ENCODE results near the gene TTC19.

Gene TTC19

DNA sequence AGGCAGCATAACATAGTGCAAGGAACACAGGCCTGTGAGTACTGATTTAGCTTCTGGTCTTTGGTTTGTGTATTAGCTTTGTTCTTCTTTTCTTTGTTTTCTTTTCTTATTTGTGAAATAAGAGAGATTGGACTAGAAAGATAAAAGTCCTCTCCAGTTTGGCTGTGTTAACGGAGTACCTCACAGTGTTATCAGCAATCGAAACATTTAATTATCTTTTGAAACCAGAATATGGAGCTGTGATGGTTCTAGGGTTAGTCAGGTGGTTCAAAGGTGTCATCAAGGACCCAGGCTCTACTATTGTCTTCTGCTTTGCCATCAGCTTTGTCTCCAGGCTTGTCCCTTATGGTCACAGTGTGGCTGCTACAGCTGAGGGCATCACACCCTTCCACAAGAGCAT lies 29.1 kb upstream of the TTC19 start:
- no peak overlapping the region for H3K4me2 ChIP-seq (ENCODE audit: low read length)
- H3K27me3 ChIP-seq (ENCODE audit: low read depth, low read length) = peaks cover 37% of the 10 kb centered on the region
- no peaks in the 10 kb centered on the region for H3K4me1 ChIP-seq (ENCODE audit: low read length)
- H2AFZ ChIP-seq (ENCODE audit: low read depth, low read length) = no peak overlapping the region
- H4K20me1 ChIP-seq (ENCODE audit: insufficient read depth, low read length) = no peaks in the 10 kb centered on the region; the same call in 1 of the 2 replicates
- H3K36me3 ChIP-seq (replicated peaks; ENCODE audit: low read depth, low read length) = no peaks in the 10 kb centered on the region
- H3K27ac ChIP-seq (ENCODE audit: low read length) = no peak overlapping the region
- no peak overlapping the region for H3K4me3 ChIP-seq (ENCODE audit: low read length)
- no peak overlapping the region for H3K9ac ChIP-seq (ENCODE audit: low read length)
- no peaks in the 10 kb centered on the region for H3K9me3 ChIP-seq (ENCODE audit: insufficient read depth, low read length)
- TF ChIP-seq EZH2phosphoT487 (IDR thresholded peaks at IDR 0.05; ENCODE audit: low read depth) (no peak), CTCF (IDR thresholded peaks at IDR 0.05; ENCODE audit: low read depth, low read length) (no peak)
- no peaks in the 10 kb centered on the region for H3K79me2 ChIP-seq (ENCODE audit: low read length)

DNA sequence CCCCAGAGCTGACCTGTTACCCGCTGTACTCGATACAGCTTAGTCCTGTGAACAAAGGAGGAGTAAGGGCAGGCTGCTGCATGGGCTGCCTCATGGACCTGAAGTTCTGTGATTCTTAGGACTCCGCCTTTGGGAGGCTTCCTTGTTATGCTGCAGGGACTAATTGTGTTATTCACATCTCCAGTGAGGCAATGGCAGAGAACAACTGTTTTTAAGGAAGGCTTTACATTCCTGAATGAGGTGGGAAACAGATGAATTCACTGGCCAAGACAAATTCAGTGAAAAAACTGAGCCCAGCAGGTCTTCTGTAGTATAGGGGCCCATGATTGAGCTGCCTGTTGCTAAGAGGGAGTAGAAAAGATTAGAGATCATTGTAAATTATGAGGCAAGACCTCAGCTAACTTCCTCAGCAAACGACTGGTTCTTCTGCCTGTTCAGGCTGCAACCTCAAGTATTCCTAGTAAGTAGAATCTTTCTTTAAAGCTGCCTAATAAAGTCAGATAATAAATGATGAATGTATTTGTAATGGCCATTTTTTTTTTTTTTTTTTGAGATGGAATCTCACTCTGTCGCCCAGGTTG lies 28.4 kb upstream of the TTC19 start:
- H3K36me3 ChIP-seq (replicated peaks; ENCODE audit: low read depth, low read length) = no peaks in the 10 kb centered on the region
- H2AFZ ChIP-seq (ENCODE audit: low read depth, low read length) = no peak overlapping the region
- H3K27ac ChIP-seq (ENCODE audit: low read length) = no peak overlapping the region
- no peak overlapping the region for H3K9ac ChIP-seq (ENCODE audit: low read length)
- TF ChIP-seq EZH2phosphoT487 (IDR thresholded peaks at IDR 0.05; ENCODE audit: low read depth) (no peak), CTCF (IDR thresholded peaks at IDR 0.05; ENCODE audit: low read depth, low read length) (no peak)
- no peaks in the 10 kb centered on the region for H4K20me1 ChIP-seq (ENCODE audit: insufficient read depth, low read length)
- H3K79me2 ChIP-seq (ENCODE audit: low read length) = no peaks in the 10 kb centered on the region
- H3K9me3 ChIP-seq (ENCODE audit: insufficient read depth, low read length) = no peaks in the 10 kb centered on the region
- peaks cover 30% of the 10 kb centered on the region for H3K27me3 ChIP-seq (ENCODE audit: low read depth, low read length)
- H3K4me3 ChIP-seq (ENCODE audit: low read length) = no peak overlapping the region
- H3K4me2 ChIP-seq (ENCODE audit: low read length) = no peak overlapping the region
- no peaks in the 10 kb centered on the region for H3K4me1 ChIP-seq (ENCODE audit: low read length)

GRCh38 chr17:15971882-15972281 lies 27.7 kb upstream of the TTC19 start:
- no peak overlapping the region for H2AFZ ChIP-seq (ENCODE audit: low read depth, low read length)
- no peaks in the 10 kb centered on the region for H3K36me3 ChIP-seq (replicated peaks; ENCODE audit: low read depth, low read length)
- H3K79me2 ChIP-seq (ENCODE audit: low read length) = no peaks in the 10 kb centered on the region
- no peak overlapping the region for H3K27ac ChIP-seq (ENCODE audit: low read length)
- no peak overlapping the region for H3K4me2 ChIP-seq (ENCODE audit: low read length)
- no peaks in the 10 kb centered on the region for H3K4me1 ChIP-seq (ENCODE audit: low read length)
- no peak overlapping the region for H3K4me3 ChIP-seq (ENCODE audit: low read length)
- H4K20me1 ChIP-seq (ENCODE audit: insufficient read depth, low read length) = no peaks in the 10 kb centered on the region
- no peak overlapping the region for H3K9ac ChIP-seq (ENCODE audit: low read length)
- H3K27me3 ChIP-seq (ENCODE audit: low read depth, low read length) = peaks cover 23% of the 10 kb centered on the region
- no peaks in the 10 kb centered on the region for H3K9me3 ChIP-seq (ENCODE audit: insufficient read depth, low read length)
- TF ChIP-seq EZH2phosphoT487 (IDR thresholded peaks at IDR 0.05; ENCODE audit: low read depth) = no peak
- no peak for TF ChIP-seq CTCF (IDR thresholded peaks at IDR 0.05; ENCODE audit: low read depth, low read length)

GRCh38 chr17:15972497-15972951 lies 27.1 kb upstream of the TTC19 start:
- Histone ChIP-seq H3K4me3 (ENCODE audit: low read length) (no peak overlapping the region), H3K9ac (ENCODE audit: low read length) (no peak overlapping the region), H4K20me1 (ENCODE audit: insufficient read depth, low read length) (no peaks in the 10 kb centered on the region), H3K27me3 (ENCODE audit: low read depth, low read length) (peaks cover 22% of the 10 kb centered on the region), H3K79me2 (ENCODE audit: low read length) (no peaks in the 10 kb centered on the region), H3K27ac (ENCODE audit: low read length) (no peak overlapping the region), H3K4me1 (ENCODE audit: low read length) (no peaks in the 10 kb centered on the region), H3K4me2 (ENCODE audit: low read length) (no peak overlapping the region), H2AFZ (ENCODE audit: low read depth, low read length) (no peak overlapping the region), H3K9me3 (ENCODE audit: insufficient read depth, low read length) (no peaks in the 10 kb centered on the region), H3K36me3 (replicated peaks; ENCODE audit: low read depth, low read length) (no peaks in the 10 kb centered on the region)
- TF ChIP-seq EZH2phosphoT487 (IDR thresholded peaks at IDR 0.05; ENCODE audit: low read depth) = no peak
- TF ChIP-seq CTCF (IDR thresholded peaks at IDR 0.05; ENCODE audit: low read depth, low read length) = no peak

All from OCI-LY3 (cell line).